ENCODE data around the gene TMIGD2.

- TF ChIP-seq CTCF (IDR thresholded peaks at IDR 0.05): no peak
- no peak for TF ChIP-seq POLR2A (IDR thresholded peaks at IDR 0.05)
- TF ChIP-seq POLR2AphosphoS5 (IDR thresholded peaks at IDR 0.05): no peak
Measured at GRCh38 chr19:4266253-4267000, 35.8 kb downstream of the TMIGD2 start.
